Measurements from ENCODE around the gene SLCO4C1. TPM values are rescaled to one million over a fixed set of nuclear protein-coding genes. Genes with fewer than 3 reads are reported as not detected.

Gene SLCO4C1
- total RNA-seq, 1 experiment from 2014 or later = 4.8 TPM

DNA sequence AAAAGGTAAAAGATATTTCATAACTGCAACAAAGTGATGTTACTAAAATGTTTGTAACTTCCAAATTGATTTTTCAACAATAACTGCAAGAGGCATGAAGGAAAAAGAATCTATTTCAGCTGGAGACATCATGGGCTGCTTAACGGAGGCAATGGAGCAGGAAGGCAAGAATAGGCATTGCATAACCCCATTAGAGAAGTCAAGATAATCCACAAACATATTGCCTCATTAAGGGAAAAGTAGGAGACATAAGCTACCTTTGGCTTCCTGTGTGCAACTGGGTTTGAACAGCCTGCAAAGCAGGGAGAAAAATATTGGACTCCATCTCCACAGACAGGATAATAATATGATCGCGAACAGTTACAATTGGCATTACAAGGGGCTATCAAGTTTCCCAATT, 46.7 kb downstream of the SLCO4C1 start:
- no peaks in the 10 kb centered on the region for H3K79me2 ChIP-seq (ENCODE audit: insufficient read depth, low read length)
- H2BK15ac ChIP-seq (ENCODE audit: low read depth, low read length) = no peak overlapping the region
- no peak overlapping the region for H2BK120ac ChIP-seq (ENCODE audit: low read depth, low read length, poor library complexity, severe bottlenecking)
- H4K20me1 ChIP-seq (ENCODE audit: control insufficient read depth, insufficient read depth, insufficient read length) = no peaks in the 10 kb centered on the region
- no peak overlapping the region for H2AK5ac ChIP-seq (ENCODE audit: insufficient read length, low read length)
- H3K4me1 ChIP-seq (ENCODE audit: insufficient read depth, low read length) = no peaks in the 10 kb centered on the region
- Mint-ChIP-seq H3K4me1 (no peaks in the 10 kb centered on the region), H3K27ac (no peak overlapping the region), H3K9me3 (no peaks in the 10 kb centered on the region), H3K4me3 (no peak overlapping the region), H3K27me3 (ENCODE audit: low read depth) (no peaks in the 10 kb centered on the region), H3K36me3 (ENCODE audit: insufficient read depth in 1 of 3, low read depth in 3 of 3) (no peaks in the 10 kb centered on the region)
- TF ChIP-seq, protein P1, sequence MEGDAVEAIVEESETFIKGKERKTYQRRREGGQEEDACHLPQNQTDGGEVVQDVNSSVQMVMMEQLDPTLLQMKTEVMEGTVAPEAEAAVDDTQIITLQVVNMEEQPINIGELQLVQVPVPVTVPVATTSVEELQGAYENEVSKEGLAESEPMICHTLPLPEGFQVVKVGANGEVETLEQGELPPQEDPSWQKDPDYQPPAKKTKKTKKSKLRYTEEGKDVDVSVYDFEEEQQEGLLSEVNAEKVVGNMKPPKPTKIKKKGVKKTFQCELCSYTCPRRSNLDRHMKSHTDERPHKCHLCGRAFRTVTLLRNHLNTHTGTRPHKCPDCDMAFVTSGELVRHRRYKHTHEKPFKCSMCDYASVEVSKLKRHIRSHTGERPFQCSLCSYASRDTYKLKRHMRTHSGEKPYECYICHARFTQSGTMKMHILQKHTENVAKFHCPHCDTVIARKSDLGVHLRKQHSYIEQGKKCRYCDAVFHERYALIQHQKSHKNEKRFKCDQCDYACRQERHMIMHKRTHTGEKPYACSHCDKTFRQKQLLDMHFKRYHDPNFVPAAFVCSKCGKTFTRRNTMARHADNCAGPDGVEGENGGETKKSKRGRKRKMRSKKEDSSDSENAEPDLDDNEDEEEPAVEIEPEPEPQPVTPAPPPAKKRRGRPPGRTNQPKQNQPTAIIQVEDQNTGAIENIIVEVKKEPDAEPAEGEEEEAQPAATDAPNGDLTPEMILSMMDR (conservative IDR thresholded peaks at IDR 0.05) = no peak
- H4K5ac ChIP-seq (ENCODE audit: insufficient read length, low read depth, low read length) = no peak overlapping the region
- H3K9ac ChIP-seq (ENCODE audit: extremely low read depth, insufficient read length, low read length) = no peak overlapping the region
- H3K79me1 ChIP-seq (ENCODE audit: insufficient read depth, low read depth, low read length, poor library complexity, severe bottlenecking) = no peaks in the 10 kb centered on the region
- no peak overlapping the region for H3K23ac ChIP-seq (ENCODE audit: insufficient read length, low read depth, low read length)
- H3K27ac ChIP-seq (ENCODE audit: insufficient read length, low read depth, low read length) = no peak overlapping the region
- H2AFZ ChIP-seq (ENCODE audit: low read length) = no peak overlapping the region
- H3T11ph ChIP-seq (ENCODE audit: low read length) = no peak overlapping the region
- no peak overlapping the region for H4K8ac ChIP-seq (replicated peaks; ENCODE audit: insufficient read length, low read depth, low read length)
- no CpG with 5 or more reads among the region's 3 CpGs for WGBS (ENCODE audit: extremely low coverage, insufficient read length, low lambda C conversion rate)
- H3K4me2 ChIP-seq (ENCODE audit: insufficient read depth, insufficient read length, low read length) = no peak overlapping the region
- H2BK5ac ChIP-seq (ENCODE audit: insufficient read length, low read length) = no peak overlapping the region
- no peak overlapping the region for H3K4ac ChIP-seq (ENCODE audit: low read depth, low read length)
- no peak overlapping the region for H2BK12ac ChIP-seq (ENCODE audit: insufficient read length, low read depth, low read length)
- H3K14ac ChIP-seq (ENCODE audit: insufficient read depth, low read length) = no peak overlapping the region
- no peak overlapping the region for H3K18ac ChIP-seq (ENCODE audit: insufficient read length, low read depth, low read length)
- H3K23me2 ChIP-seq (ENCODE audit: insufficient read length, low read depth, low read length, poor library complexity, severe bottlenecking) = no peaks in the 10 kb centered on the region
- DNase-seq = no peak
- H3K56ac ChIP-seq (ENCODE audit: insufficient read length, low read depth, low read length) = no peak overlapping the region
- H3K9me3 ChIP-seq (ENCODE audit: control insufficient read depth, low read depth, low read length) = no peaks in the 10 kb centered on the region
- H4K91ac ChIP-seq (ENCODE audit: insufficient read length, low read depth, low read length) = no peak overlapping the region
- H2BK20ac ChIP-seq (ENCODE audit: low read depth, low read length, poor library complexity, severe bottlenecking) = no peak overlapping the region
- no peaks in the 10 kb centered on the region for H3K27me3 ChIP-seq (ENCODE audit: insufficient read depth, low read length)
